NCI-H2081 treated with DMSO at 0.1 percent for 48 hours (cell line): ENCODE measurements around the gene DRD1.
"Not testable (repeated sequence)": the region's sequence is repeated elsewhere in the genome, so short reads cannot be mapped to it uniquely, and the experiment has no call there.

Experiments
- DNase-seq: peaks from one replicate; lab custom pipeline; 2025; lab: John Stamatoyannopoulos, UW

DRD1 gene

DNA sequence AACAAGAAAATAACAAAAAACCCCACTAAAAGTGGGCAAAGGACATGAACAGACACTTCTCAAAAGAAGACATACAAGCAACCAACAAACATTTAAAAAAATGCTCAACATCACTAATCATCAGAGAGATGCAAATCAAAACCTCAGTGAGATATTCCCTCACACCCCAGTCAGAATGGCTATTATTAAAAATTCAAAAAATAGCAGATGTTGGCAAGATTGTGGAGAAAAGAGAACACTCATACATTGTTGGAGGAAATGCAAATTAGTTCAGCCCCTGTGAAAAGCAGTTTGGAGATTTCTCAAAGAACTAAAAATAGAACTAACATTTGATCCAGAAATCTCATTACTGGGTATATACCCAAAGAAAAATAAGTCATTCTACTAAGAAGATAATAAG lies 19.4 kb downstream of the DRD1 start:
- not testable (repeated sequence) for DNase-seq

DNA sequence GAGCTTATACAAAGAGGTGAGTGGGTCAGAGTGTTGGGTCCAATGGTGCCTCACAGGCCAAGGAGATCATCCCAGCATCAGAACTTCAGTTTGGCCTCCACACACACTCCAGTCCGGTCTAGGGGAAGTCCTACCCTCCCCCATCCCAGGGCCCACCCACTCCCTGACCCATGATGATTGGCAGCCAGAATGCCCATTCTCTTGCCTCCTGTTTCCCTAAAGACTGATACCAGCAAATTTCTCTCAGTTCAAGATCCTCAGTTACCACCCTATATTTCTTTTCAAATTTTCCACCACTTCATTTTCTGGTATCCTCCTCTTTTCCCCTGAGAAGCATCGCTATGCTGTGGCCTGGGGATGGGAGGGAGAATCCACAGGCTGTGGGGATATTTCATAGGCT lies 21.9 kb downstream of the DRD1 start:
- DNase-seq = no peak

DNA sequence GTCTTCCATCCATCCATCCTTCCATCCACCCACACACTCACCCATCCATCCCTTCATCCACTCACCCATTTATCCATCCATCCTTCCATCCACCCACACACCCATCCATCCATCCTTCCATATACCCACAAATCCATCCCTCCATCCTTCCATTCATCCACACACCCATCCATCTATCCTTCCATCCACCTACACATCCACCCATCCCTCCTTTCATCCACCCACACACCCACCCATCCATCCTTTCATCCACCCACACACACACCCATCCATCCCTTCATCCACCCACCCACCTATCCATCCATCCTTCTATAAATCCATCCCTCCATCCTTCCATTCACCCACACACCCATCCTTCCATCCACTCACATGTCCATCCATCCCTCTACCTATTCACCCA lies 23.6 kb downstream of the DRD1 start:
- DNase-seq = no peak

GRCh38 chr5:175418251-175418650 lies 25.7 kb downstream of the DRD1 start:
- no peak for DNase-seq

GRCh38 chr5:175417384-175417783 lies 26.6 kb downstream of the DRD1 start:
- no peak for DNase-seq

GRCh38 chr5:175415303-175415702 lies 28.7 kb downstream of the DRD1 start:
- no peak for DNase-seq

DNA sequence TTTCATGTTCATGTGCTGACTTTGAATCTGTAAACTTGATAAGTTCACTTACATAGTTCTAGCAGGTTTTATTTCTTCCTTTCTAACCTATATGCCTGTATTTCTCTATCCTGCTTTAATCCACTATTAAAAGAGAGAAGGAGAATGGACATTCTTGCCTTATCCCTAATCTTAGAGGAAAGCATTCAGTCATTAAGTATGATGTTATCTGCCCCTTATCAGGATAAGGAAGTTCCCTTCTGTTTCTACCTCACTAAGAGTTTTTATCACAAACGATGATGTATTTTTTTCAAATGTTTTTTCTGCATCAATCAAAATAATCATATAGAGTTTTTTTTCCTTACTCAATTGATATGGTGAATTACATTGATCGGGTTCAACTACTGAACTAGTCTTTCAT lies 33.1 kb downstream of the DRD1 start:
- no peak for DNase-seq

DNA sequence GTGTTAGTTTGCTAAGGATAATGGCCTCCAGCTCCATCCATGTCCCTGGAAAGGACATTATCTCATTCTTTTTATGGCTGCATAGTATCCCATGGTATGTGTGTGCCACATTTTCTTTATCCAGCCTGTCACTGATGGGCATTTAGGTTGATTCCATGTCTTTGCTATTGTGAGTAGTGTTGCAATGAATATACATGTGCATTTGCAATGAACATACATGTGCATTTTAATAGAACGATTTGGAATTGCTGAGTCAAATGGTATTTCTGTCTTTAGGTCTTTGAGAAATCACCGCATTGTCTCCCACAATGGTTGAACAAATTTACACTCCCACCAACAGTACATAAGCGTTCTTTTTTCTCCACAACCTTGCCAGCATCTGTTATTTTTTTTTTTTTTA lies 37.7 kb downstream of the DRD1 start:
- no peak for DNase-seq

GRCh38 chr5:175397590-175398297 lies 46.2 kb downstream of the DRD1 start:
- not testable (repeated sequence) for DNase-seq

DNA sequence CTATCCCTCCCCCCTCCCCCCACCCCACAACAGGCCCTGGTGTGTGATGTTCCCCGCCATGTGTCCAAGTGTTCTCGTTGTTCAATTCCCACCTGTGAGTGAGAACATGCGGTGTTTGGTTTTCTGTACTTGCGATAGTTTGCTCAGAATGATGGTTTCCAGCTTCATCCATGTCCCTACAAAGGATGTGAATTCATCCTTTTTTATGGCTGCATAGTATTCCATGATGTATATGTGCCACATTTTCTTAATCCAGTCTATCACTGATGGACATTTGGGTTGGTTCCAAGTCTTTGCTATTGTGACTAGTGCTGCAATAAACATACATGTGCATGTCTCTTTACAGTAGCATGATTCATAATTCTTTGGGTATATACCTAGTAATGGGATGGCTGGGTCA lies 48.6 kb downstream of the DRD1 start:
- DNase-seq = not testable (repeated sequence)

- no peak for DNase-seq
Observed at GRCh38 chr5:175394601-175395000, 49.4 kb downstream of the DRD1 start.

DNA sequence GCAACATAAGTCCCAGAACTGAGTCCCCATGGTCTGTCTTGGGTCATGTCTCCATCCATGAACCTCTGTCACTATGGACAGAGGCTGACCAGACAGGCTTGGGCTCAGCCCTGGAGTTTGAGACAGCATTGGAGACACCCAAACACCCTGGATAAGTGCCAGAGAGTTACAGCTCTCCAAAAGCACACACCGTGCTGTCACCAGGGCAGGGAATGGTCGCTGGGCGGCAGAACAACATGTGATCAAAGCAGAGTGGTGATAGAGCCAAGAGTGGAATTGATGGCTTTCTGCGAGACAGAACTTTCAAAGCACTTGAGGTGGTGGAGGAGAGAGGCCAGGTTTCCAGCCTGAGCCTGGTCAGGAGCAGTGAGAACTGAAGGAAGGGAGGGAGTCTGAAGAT lies 50.1 kb downstream of the DRD1 start:
- DNase-seq = no peak

- no peak for DNase-seq
Observed at GRCh38 chr5:175392236-175392635, 51.7 kb downstream of the DRD1 start.

GRCh38 chr5:175390352-175391083 lies 53.5 kb downstream of the DRD1 start:
- no peak for DNase-seq
